Stimulated activated naive CD8-positive, alpha-beta T cell treated with anti-CD3 and anti-CD28 coated beads, Interleukin-15, amount 100 ng/mL, for 72 hours (primary cell): ENCODE measurements around the gene ESPL1.

Source experiments
- ATAC-seq: fragments of 150-1000 bp; cut with Tn5 transposase; 2 replicates; pipeline ENCODE4 v1.10.0; 2021; ENCODE audit warnings: mild to moderate bottlenecking, moderate library complexity
- DNase-seq, 2 donors: peaks; one replicate each; pipeline ENCODE4 v3.0.0; 2021 to 2022
- H3K27ac Mint-ChIP-seq, 2 donors: one replicate each; pipeline ENCODE4 v1.8.0; 2022; ENCODE audit warnings: mild to moderate bottlenecking in 2 of 2, mixed read lengths in 2 of 2, moderate library complexity in 2 of 2
- H3K27me3 Mint-ChIP-seq: one replicate; pipeline ENCODE4 v1.8.0; 2022; ENCODE audit warnings: mixed read lengths
- H3K4me1 Mint-ChIP-seq: one replicate; pipeline ENCODE4 v1.8.0; 2022; ENCODE audit warnings: mild to moderate bottlenecking, mixed read lengths
- H3K4me3 Mint-ChIP-seq, 2 donors: one replicate each; pipeline ENCODE4 v1.8.0; 2022; ENCODE audit warnings: mild to moderate bottlenecking in 2 of 2, mixed read lengths in 2 of 2, moderate library complexity in 1 of 2
- H3K9me3 Mint-ChIP-seq, 2 donors: one replicate each; pipeline ENCODE4 v1.8.0; 2022; ENCODE audit warnings: mixed read lengths in 2 of 2

ESPL1 gene

GRCh38 chr12:53241623-53242412 lies 26.3 kb upstream of the ESPL1 start:
- Mint-ChIP-seq H3K4me3 (no peak overlapping the region), H3K27me3 (peaks cover 12% of the 10 kb centered on the region), H3K4me1 (peaks cover 12% of the 10 kb centered on the region), H3K9me3 (no peaks in the 10 kb centered on the region), H3K27ac (no peak overlapping the region)
- ATAC-seq (peak; percentile 26), DNase-seq (no peak)

DNA sequence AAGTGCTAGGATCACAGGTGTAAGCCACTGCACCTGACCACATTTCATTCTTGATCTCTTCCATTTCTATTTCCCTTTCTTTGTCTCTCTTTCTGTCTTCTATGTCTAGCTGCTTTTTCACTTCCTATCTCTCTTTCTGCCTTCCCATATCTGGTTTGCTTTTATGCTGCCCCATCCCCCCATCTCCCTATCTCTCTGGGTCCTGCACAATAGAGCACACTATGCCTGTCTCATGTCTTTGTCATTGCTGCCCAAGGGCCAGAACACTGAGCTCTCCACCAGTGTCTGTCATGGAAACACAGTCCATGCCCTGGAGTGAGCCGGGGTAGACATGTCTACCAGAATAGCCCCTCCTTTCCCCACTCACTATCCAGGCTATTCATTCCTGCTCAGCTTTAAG lies 23.8 kb upstream of the ESPL1 start:
- Mint-ChIP-seq H3K9me3 (no peaks in the 10 kb centered on the region), H3K4me1 (peaks cover 13% of the 10 kb centered on the region), H3K27ac (no peak overlapping the region), H3K4me3 (no peak overlapping the region), H3K27me3 (peaks cover 12% of the 10 kb centered on the region)
- ATAC-seq (no peak), DNase-seq (no peak)

- DNase-seq, result no peak
- Mint-ChIP-seq H3K27me3 (peaks cover 12% of the 10 kb centered on the region), H3K27ac (no peak overlapping the region), H3K4me3 (no peak overlapping the region), H3K4me1 (peaks cover 13% of the 10 kb centered on the region), H3K9me3 (no peaks in the 10 kb centered on the region)
- ATAC-seq, result no peak
Measured at GRCh38 chr12:53245286-53245685, 22.8 kb upstream of the ESPL1 start.

DNA sequence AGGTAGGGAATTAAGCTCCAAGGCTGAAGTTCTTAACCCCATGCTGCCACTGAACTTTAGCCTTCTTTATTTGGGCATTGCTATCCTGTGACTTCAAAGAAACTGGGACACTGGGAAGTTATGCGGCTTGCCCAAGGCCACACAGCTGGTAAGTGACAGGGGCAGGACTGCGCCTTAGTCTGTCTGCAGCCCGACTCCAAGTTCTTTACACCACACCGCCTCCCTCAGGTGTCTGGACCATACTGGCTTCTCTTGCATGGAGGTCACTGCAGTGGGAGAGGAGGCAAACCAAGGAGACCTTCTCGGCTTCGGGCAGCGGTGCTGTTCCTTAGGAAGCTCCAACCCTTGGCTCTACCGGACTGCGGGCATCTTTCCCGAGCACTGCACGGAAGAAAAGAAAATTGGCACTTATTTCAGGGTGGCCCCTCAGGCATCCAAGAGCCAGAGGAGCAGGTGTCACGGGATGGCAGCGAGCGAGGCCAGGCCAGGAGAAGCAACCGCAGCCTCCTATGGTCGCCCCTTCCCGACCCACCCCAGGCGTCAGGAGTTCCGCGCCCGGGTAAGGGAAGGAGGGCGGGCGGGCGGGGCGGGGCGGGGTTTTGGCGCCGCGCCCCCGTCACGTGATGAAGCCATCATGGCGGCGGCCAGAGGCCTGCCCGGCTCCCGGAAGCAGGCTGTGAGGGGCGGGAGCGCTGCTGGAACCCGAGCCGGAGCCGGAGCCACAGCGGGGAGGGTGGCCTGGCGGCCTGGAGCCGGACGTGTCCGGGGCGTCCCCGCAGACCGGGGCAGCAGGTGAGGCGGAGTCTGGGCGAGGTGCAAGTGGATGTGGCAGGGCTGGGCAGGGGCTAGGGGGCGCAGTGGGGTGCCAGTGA lies 16.4 kb upstream of the ESPL1 start:
- peak overlapping the region; percentile 98 for H3K27ac Mint-ChIP-seq
- ATAC-seq, result peak; percentile 93

GRCh38 chr12:53252349-53252916 lies 15.7 kb upstream of the ESPL1 start:
- ATAC-seq, result peak; percentile 21
- DNase-seq, result no peak
- Mint-ChIP-seq H3K4me3 (peak overlapping the region; percentile 94 to 98), H3K27me3 (no peaks in the 10 kb centered on the region), H3K27ac (peak overlapping the region; percentile 98), H3K4me1 (peaks cover 50% of the 10 kb centered on the region), H3K9me3 (no peaks in the 10 kb centered on the region)

More for the DNA sequence above, 16.4 kb upstream of the ESPL1 start:
- H3K4me3 Mint-ChIP-seq, result peak overlapping the region; percentile 94 to 98
- H3K4me1 Mint-ChIP-seq, result peaks cover 55% of the 10 kb centered on the region
- DNase-seq, result peak; percentile 68 to 72
- no peaks in the 10 kb centered on the region for H3K9me3 Mint-ChIP-seq
- H3K27me3 Mint-ChIP-seq, result no peaks in the 10 kb centered on the region

GRCh38 chr12:53253298-53253697 lies 14.8 kb upstream of the ESPL1 start:
- Mint-ChIP-seq H3K27ac (peak overlapping the region; percentile 84 to 98), H3K4me1 (peaks cover 50% of the 10 kb centered on the region), H3K4me3 (peak overlapping the region; percentile 94 to 98), H3K9me3 (no peaks in the 10 kb centered on the region), H3K27me3 (no peaks in the 10 kb centered on the region)
- ATAC-seq (no peak), DNase-seq (no peak)

GRCh38 chr12:53254816-53255545 lies 13.1 kb upstream of the ESPL1 start:
- peak overlapping the region; percentile 31 to 55 for H3K27ac Mint-ChIP-seq
- no peaks in the 10 kb centered on the region for H3K9me3 Mint-ChIP-seq
- ATAC-seq, result no peak
- H3K27me3 Mint-ChIP-seq, result no peaks in the 10 kb centered on the region
- peaks cover 62% of the 10 kb centered on the region for H3K4me1 Mint-ChIP-seq
- DNase-seq, result no peak
- H3K4me3 Mint-ChIP-seq, result no peak overlapping the region

DNA sequence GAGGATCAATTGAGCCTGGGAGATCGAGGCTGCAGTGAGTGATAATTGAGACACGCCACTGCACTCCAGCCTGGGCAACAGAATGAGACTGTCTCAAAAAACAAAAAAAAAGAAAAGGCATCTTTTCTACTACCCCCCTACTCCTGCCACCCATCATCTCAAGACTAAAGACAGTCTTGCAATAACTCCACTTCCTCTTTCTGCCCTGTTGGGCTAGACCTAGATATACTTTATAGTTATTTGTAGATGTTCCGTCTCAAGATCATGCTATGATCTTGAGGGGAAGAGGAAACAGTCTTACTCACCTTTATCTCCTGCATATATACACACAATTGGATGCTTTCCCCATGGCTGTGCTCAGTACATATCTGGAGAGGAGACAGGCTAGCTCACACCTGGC lies 12.1 kb upstream of the ESPL1 start:
- Mint-ChIP-seq H3K4me1 (peaks cover 61% of the 10 kb centered on the region), H3K27ac (peak overlapping the region in 1 of 2 donors; percentile 27)
- no peak for DNase-seq

GRCh38 chr12:53258541-53259539 lies 9.3 kb upstream of the ESPL1 start:
- no peak for DNase-seq
- Mint-ChIP-seq H3K27me3 (no peaks in the 10 kb centered on the region), H3K4me3 (no peak overlapping the region), H3K9me3 (no peaks in the 10 kb centered on the region), H3K27ac (no peak overlapping the region), H3K4me1 (peaks cover 41% of the 10 kb centered on the region)
- ATAC-seq, result no peak

More for the DNA sequence above, 12.1 kb upstream of the ESPL1 start:
- ATAC-seq, result no peak
- no peaks in the 10 kb centered on the region for H3K9me3 Mint-ChIP-seq
- H3K4me3 Mint-ChIP-seq, result no peak overlapping the region
- no peaks in the 10 kb centered on the region for H3K27me3 Mint-ChIP-seq

- Mint-ChIP-seq H3K27me3 (no peaks in the 10 kb centered on the region), H3K27ac (peak overlapping the region in 1 of 2 donors; percentile 74), H3K9me3 (no peaks in the 10 kb centered on the region), H3K4me3 (no peak overlapping the region), H3K4me1 (peaks cover 30% of the 10 kb centered on the region)
- ATAC-seq (no peak), DNase-seq (no peak)
Measured at GRCh38 chr12:53259891-53260290, 8.2 kb upstream of the ESPL1 start.

GRCh38 chr12:53265783-53266182 lies 2.3 kb upstream of the ESPL1 start:
- DNase-seq (no peak), ATAC-seq (no peak)
- Mint-ChIP-seq H3K4me3 (no peak overlapping the region), H3K9me3 (no peaks in the 10 kb centered on the region), H3K4me1 (peaks cover 32% of the 10 kb centered on the region), H3K27me3 (no peaks in the 10 kb centered on the region), H3K27ac (no peak overlapping the region)

DNA sequence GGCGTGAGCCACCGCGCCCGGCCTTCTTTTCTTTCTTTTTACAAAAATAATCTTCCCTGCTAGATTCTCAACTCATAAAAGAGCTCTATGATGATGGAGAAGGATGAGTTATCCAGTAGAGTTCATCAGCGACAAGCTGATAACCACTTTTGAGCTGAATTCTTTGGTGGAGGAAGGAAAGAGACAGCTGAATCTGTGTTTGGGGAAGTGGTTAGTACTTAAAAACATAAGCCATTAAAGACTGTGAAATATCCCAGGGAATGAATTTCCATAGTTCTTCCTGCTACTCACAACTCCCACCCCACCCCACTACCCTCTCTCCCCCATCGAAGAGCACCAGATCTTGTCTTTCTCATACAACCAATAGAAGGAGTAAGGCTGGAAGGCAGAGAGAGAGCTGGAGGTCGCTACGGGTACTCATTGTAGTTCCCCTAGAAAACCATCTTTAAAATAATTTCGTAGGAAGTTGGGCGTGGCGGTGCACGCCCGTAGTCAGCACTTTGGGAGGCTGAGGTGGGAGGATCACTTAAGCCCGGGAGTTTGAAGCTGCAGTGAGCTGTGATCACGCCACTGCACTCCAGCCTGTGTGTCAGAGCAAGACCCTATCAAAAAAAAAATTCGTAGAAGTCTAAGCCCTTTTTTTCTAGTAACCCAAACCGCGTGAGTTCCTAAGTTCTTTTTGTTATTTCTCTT lies 647 bp upstream of the ESPL1 start:
- Mint-ChIP-seq H3K4me1 (peaks cover 40% of the 10 kb centered on the region), H3K9me3 (no peaks in the 10 kb centered on the region), H3K4me3 (peak overlapping the region; percentile 87 to 94), H3K27me3 (no peaks in the 10 kb centered on the region), H3K27ac (peak overlapping the region; percentile 95 to 98)
- DNase-seq (no peak), ATAC-seq (peak; percentile 46)

GRCh38 chr12:53268630-53269562 lies 797 bp downstream of the ESPL1 start:
- peaks cover 41% of the 10 kb centered on the region for H3K4me1 Mint-ChIP-seq
- DNase-seq (no peak), ATAC-seq (peak; percentile 6)
- H3K9me3 Mint-ChIP-seq, result no peaks in the 10 kb centered on the region
- H3K27me3 Mint-ChIP-seq, result no peaks in the 10 kb centered on the region
- H3K4me3 Mint-ChIP-seq, result peak overlapping the region; percentile 87 to 94
- peak overlapping the region; percentile 95 to 98 for H3K27ac Mint-ChIP-seq
